Pancreas (tissue), 10 donors: ENCODE data around the gene RNF144A. TPM values are rescaled to one million over a fixed set of nuclear protein-coding genes. Genes with fewer than 3 reads are reported as not detected.

Source experiments
- ATAC-seq, 4 donors: fragments of 200-7000 bp; cut with Tn5 transposase; one replicate each; pipeline versions ENCODE4 v1.8.0 to v1.9.1; 2020; ENCODE audit warnings: mild to moderate bottlenecking in 4 of 4, moderate library complexity in 4 of 4
- DNase-seq, 6 donors: peaks; one replicate each; pipeline ENCODE4 v3.0.0-alpha.2; 2020
- FAIRE-seq: peaks from 2 replicates; lab custom pipeline; 2012; peaks lifted over from hg19 to GRCh38; lab: Jason Lieb, UNC
- H3K27ac ChIP-seq, 4 donors: fragments of 200-600 bp; sonication (generic); 1 replicate in 3 of 4; 2 replicates in 1 of 4; pipeline versions ENCODE4 v1.5.0 to v1.8.0; 2020
- H3K27me3 ChIP-seq, 4 donors: fragments of 200-600 bp; one replicate each; pipeline ENCODE4 v1.8.0; 2021
- H3K36me3 ChIP-seq, 3 donors: fragments of 200-600 bp; sonication (generic) in 1 of 3; one replicate each; pipeline versions ENCODE4 v1.5.0 to v1.8.0; 2020 to 2021
- H3K4me1 ChIP-seq, 3 donors: fragments of 200-600 bp; one replicate each; pipeline ENCODE4 v1.8.0; 2021
- H3K4me3 ChIP-seq, 4 donors: fragments of 200-600 bp; sonication (generic) in 2 of 4; one replicate each; pipeline versions ENCODE4 v1.5.0 to v1.8.0; 2020 to 2021
- H3K9me3 ChIP-seq, 4 donors: fragments of 200-600 bp; one replicate each; pipeline ENCODE4 v1.8.0; 2021
- CTCF ChIP-seq, 4 donors: fragments of 200-600 bp; sonication (generic) in 3 of 4; IDR thresholded peaks; one replicate each; pipeline versions ENCODE4 v1.5.0 to v1.8.0; 2021; ENCODE audit warnings: antibody characterized with exemption in 4 of 4
- WGBS, 2 donors: extraction: QIAGEN DNeasy Blood & Tissue Kit; methylation state at CpG; one replicate each; pipeline ENCODE4 v1.1.7; 2013; 5-methylcytosine and 5-hydroxymethylcytosine counted together
- intact Hi-C, 3 donors: fragments of 100-400 bp; cut with DNase I; formaldehyde crosslinking; loops; one replicate each; pipeline versions ENCODE4 v1.11.1 to v1.14.2; 2022
- polyA plus RNA-seq, 2 donors: library from polyadenylated mRNA; stranded (reverse); fragments of 200-250 nt; gene quantifications; one replicate each; pipeline ENCODE4 v1.2.3, GENCODE V29; 2013
- total RNA-seq, 6 donors: library from RNA; stranded (reverse); fragmentation: NEBNext Ultra II Directional in 4 of 6; extraction: Animal tissue kit (Norgen Biotek cat#: 25700) in 4 of 6; gene quantifications; one replicate each; pipeline versions ENCODE4 v1.2.1 to v1.2.4, GENCODE V29; 2021 to 2023
- donor health status: healthy with polysubstance abuse.
- donor health status: DM: no; HTN: no; CAD: no; lungs with moderate emphysema.
- donor health status: DM: no; HTN: no; CAD: no.
- donor health status: control.
- donor health status: control.
- donor health status: Bipolar disorder and iron deficiency.
- donor health status: DM: yes; HTN: yes; CAD: no.
- donor health status: DM: no; HTN: no; CAD: no.
- donor health status: DM: no; HTN: no; CAD: no.
- donor health status: DM: yes; HTN: yes; CAD: no.

RNF144A gene
- total and polyA plus RNA-seq, 8 donors, result 9.4 to 78.7 (median 34.1) TPM

GRCh38 chr2:6877402-6878304 is 39.6 kb upstream of the RNF144A start, which contains the start of gene RSAD2:
TSS of gene RSAD2 (plus strand) at chr2:6877777. CDS start at chr2:6877801, 24 bp downstream.
- intact Hi-C loops, result no loop called here
- Histone ChIP-seq H3K27ac (peak within 1 kb of the TSS in 2 of 4 donors; percentile 51 to 67), H3K4me1 (peaks cover 0 to 7% (median 0%) of the 10 kb centered on the region in 3 donors), H3K27me3 (no peaks in the 10 kb centered on the region), H3K9me3 (no peaks in the 10 kb centered on the region), H3K4me3 (peak within 1 kb of the TSS; percentile 9 to 47 (median 24)), H3K36me3 (no peaks in the 10 kb centered on the region)
- DNase-seq (peak; percentile 31 to 57 (median 50)), FAIRE-seq (peak; percentile 65), ATAC-seq (peak; percentile 88 to 94 (median 94))
- WGBS, 2 donors, result 11 to 18% methylated on average over 10 of the region's 10 CpGs
- TF ChIP-seq CTCF (IDR thresholded peaks at IDR 0.05), result no peak

GRCh38 chr2:6878549-6878948 is 38.7 kb upstream of the RNF144A start:
- Histone ChIP-seq H3K27me3 (no peaks in the 10 kb centered on the region), H3K9me3 (no peaks in the 10 kb centered on the region), H3K27ac (no peak overlapping the region), H3K36me3 (no peaks in the 10 kb centered on the region), H3K4me1 (peaks cover 0 to 7% (median 0%) of the 10 kb centered on the region in 3 donors), H3K4me3 (no peak overlapping the region)
- WGBS, 2 donors, result 88 to 90% methylated on average over 4 of the region's 4 CpGs
- FAIRE-seq (no peak), ATAC-seq (no peak), DNase-seq (no peak)
- TF ChIP-seq CTCF (IDR thresholded peaks at IDR 0.05), result no peak
- intact Hi-C loops, result no loop called here

GRCh38 chr2:6879011-6879410 is 38.2 kb upstream of the RNF144A start:
- 80 to 89% methylated on average over 2 of the region's 2 CpGs for WGBS, 2 donors
- H3K9me3 ChIP-seq, result no peaks in the 10 kb centered on the region
- H3K27ac ChIP-seq, result no peak overlapping the region
- intact Hi-C loops, result no loop called here
- H3K4me1 ChIP-seq, result peaks cover 0 to 7% (median 0%) of the 10 kb centered on the region in 3 donors
- ATAC-seq (no peak), DNase-seq (no peak), FAIRE-seq (no peak)
- TF ChIP-seq CTCF (IDR thresholded peaks at IDR 0.05), result no peak
- no peaks in the 10 kb centered on the region for H3K27me3 ChIP-seq
- no peak overlapping the region for H3K4me3 ChIP-seq
- H3K36me3 ChIP-seq, result no peaks in the 10 kb centered on the region

- H3K27ac ChIP-seq, result no peak overlapping the region
- ATAC-seq (no peak), FAIRE-seq (no peak), DNase-seq (no peak)
- H3K4me1 ChIP-seq, result peaks cover 0 to 7% (median 0%) of the 10 kb centered on the region in 3 donors
- intact Hi-C loops, result no loop called here
- TF ChIP-seq CTCF (IDR thresholded peaks at IDR 0.05), result no peak
- no peaks in the 10 kb centered on the region for H3K9me3 ChIP-seq
- no peaks in the 10 kb centered on the region for H3K36me3 ChIP-seq
- no peaks in the 10 kb centered on the region for H3K27me3 ChIP-seq
- H3K4me3 ChIP-seq, result no peak overlapping the region
- WGBS, 2 donors, result 83 to 84% methylated on average over 2 of the region's 2 CpGs
Observed at GRCh38 chr2:6880200-6880733, 36.9 kb upstream of the RNF144A start.
